H1 (cell line): Measurements from ENCODE around the gene DYTN. TPM values are rescaled to one million over a fixed set of nuclear protein-coding genes. Genes with fewer than 3 reads are reported as not detected.

ENCODE experiments used
- CTCF ChIP-seq, 3 experiments: IDR thresholded peaks; 1 replicate in 2 of 3; 2 replicates in 1 of 3; pipeline versions ENCODE4 v1.5.1 to v1.6.1; 2011; ENCODE audit warnings: low read length in 3 of 3, mild to moderate bottlenecking in 3 of 3, inconsistent platforms in 2 of 3, low read depth in 1 of 3, moderate library complexity in 1 of 3; ENCODE audit not compliant: insufficient read depth in 1 of 3; ENCODE audit errors: control extremely low read depth in 1 of 3
- MAFK ChIP-seq: IDR thresholded peaks from 2 replicates; pipeline ENCODE4 v1.6.1; 2012; ENCODE audit warnings: low read depth, mild to moderate bottlenecking, improper control_type of control experiment, low read length
- RXRA ChIP-seq: IDR thresholded peaks from 2 replicates; pipeline ENCODE4 v1.6.1; 2011; ENCODE audit warnings: low read depth, mild to moderate bottlenecking, low read length, moderate library complexity; ENCODE audit not compliant: insufficient read depth
- TEAD4 ChIP-seq: IDR thresholded peaks from 2 replicates; pipeline ENCODE4 v1.6.1; 2012; ENCODE audit warnings: low read depth, low read length, inconsistent platforms, mixed read lengths
- USF2 ChIP-seq: IDR thresholded peaks from 2 replicates; pipeline ENCODE4 v1.6.1; 2011; ENCODE audit warnings: low read length, improper control_type of control experiment
- ZNF274 ChIP-seq: IDR thresholded peaks from 2 replicates; pipeline ENCODE4 v1.7.0; 2012; ENCODE audit warnings: low read length, borderline replicate concordance; ENCODE audit errors: extremely low read depth
- polyA plus RNA-seq, 7 experiments: library from polyadenylated mRNA; depleted of rRNA in 3 of 7; stranded (reverse) in 5 of 7; unstranded in 2 of 7; fragments of >200 nt in 5 of 7; fragments of 200-250 nt in 2 of 7; gene quantifications; 1 replicate in 5 of 7; 2 replicates in 1 of 7; 4 replicates in 1 of 7; pipeline versions ENCODE4 v1.2.1 to v1.2.3, GENCODE V29; 2011 to 2013; ENCODE audit warnings: missing spikeins in 2 of 7, mixed read lengths in 2 of 7
- total RNA-seq: library from RNA; stranded (reverse); fragmentation: NEBNext Ultra II Directional; extraction: Animal tissue kit (Norgen Biotek cat#: 25700); gene quantifications from 2 replicates; pipeline ENCODE4 v1.2.1, GENCODE V29; 2021

DYTN gene
- total and polyA plus RNA-seq, 2 of the 8 experiments (the other 6 are each of a cell fraction or from before 2014, with no cell fraction given): not detected

- TF ChIP-seq USF2: no peak
- TF ChIP-seq MAFK: no peak
- TF ChIP-seq ZNF274: no peak
- TF ChIP-seq RXRA: no peak
- no peak for TF ChIP-seq TEAD4
- TF ChIP-seq CTCF (IDR thresholded peaks at IDR 0.05; ENCODE audit: control extremely low read depth in 1 of 3, insufficient read depth in 1 of 3, low read depth in 1 of 3, low read length in 3 of 3): no peak
Measured at GRCh38 chr2:206727287-206727686, 9.1 kb upstream of the DYTN start (continued).
